ENCODE measurements around the gene RPS21.

Gene RPS21

DNA sequence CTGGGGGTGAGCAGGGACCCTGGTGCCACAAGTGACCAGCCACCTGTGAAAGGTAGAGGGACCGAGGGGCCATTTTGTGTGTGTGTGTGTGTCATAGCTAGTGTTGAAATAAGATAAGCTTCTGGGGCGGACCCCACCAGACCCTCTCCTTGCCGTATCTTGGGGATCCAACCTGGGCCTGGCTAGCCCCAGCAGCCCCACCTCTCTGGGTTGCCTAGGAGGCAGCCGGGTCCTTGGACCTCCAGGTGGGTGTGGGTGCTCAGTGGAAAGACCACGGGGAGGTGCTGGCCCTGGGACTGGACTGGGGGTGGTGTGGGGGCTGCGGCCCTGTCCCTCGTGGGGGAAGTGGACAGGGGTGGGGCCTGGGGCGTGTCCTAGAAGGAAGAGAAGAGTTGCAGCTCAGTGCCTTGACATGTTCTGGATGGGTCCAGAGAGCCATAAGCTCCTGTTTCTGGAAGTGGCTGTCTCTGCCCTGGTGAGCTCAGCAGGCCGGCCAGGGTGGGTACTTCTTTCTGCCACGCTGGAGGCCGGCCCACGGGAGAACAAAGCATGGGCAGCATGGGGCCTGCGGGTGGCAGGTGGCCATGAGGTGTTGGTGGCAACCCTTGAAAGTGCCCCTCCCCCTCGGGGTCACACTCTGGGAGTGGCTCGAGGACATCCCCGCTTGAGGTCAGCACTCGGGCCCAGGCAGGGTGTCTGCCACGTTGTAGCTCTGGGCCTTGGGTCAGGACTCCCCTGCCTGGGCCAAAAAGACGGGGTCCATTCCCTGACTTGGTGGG, 32.0 kb downstream of the RPS21 start:
- no peaks in the 10 kb centered on the region for H3K9me3 ChIP-seq
- TF ChIP-seq, protein P1, sequence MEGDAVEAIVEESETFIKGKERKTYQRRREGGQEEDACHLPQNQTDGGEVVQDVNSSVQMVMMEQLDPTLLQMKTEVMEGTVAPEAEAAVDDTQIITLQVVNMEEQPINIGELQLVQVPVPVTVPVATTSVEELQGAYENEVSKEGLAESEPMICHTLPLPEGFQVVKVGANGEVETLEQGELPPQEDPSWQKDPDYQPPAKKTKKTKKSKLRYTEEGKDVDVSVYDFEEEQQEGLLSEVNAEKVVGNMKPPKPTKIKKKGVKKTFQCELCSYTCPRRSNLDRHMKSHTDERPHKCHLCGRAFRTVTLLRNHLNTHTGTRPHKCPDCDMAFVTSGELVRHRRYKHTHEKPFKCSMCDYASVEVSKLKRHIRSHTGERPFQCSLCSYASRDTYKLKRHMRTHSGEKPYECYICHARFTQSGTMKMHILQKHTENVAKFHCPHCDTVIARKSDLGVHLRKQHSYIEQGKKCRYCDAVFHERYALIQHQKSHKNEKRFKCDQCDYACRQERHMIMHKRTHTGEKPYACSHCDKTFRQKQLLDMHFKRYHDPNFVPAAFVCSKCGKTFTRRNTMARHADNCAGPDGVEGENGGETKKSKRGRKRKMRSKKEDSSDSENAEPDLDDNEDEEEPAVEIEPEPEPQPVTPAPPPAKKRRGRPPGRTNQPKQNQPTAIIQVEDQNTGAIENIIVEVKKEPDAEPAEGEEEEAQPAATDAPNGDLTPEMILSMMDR (IDR thresholded peaks at IDR 0.05): no peak
- peaks cover 13% of the 10 kb centered on the region for H3K27me3 ChIP-seq
- no peak overlapping the region for H3K27ac ChIP-seq
- no peak overlapping the region for H3K4me3 ChIP-seq (ENCODE audit: low read depth in 1 of 2, low read length in 1 of 2)
- H3K4me1 ChIP-seq (ENCODE audit: control insufficient read depth in 1 of 2, insufficient read depth in 1 of 2, low read depth in 1 of 2, low read length in 1 of 2): no peaks in the 10 kb centered on the region
- no peaks in the 10 kb centered on the region for H3K36me3 ChIP-seq

DNA sequence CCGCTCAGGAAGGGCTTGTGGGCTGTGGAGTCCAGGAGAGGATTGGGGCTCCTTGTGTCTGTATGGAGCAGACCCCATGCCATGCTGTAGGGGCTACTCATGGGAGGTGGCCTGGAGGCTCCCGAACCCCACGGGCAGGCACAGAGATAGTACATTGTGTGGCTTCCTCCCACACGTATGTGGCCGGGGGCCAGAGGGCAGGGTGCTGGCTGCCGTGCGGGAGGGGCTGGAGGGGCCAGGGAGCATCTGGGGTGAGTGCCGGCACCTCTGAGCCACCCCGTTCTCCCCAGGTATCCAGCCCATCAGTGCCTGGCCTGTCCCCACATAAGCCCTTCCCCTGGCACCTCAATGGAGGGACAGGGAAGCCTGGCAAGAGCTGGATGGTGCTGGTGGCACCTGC, 32.9 kb downstream of the RPS21 start:
- Histone ChIP-seq H3K9me3 (no peaks in the 10 kb centered on the region), H3K36me3 (no peaks in the 10 kb centered on the region), H3K4me3 (ENCODE audit: low read depth in 1 of 2, low read length in 1 of 2) (no peak overlapping the region), H3K27me3 (peaks cover 22% of the 10 kb centered on the region), H3K27ac (no peak overlapping the region), H3K4me1 (ENCODE audit: control insufficient read depth in 1 of 2, insufficient read depth in 1 of 2, low read depth in 1 of 2, low read length in 1 of 2) (no peaks in the 10 kb centered on the region)
- TF ChIP-seq, protein P1 (IDR thresholded peaks at IDR 0.05): no peak

DNA sequence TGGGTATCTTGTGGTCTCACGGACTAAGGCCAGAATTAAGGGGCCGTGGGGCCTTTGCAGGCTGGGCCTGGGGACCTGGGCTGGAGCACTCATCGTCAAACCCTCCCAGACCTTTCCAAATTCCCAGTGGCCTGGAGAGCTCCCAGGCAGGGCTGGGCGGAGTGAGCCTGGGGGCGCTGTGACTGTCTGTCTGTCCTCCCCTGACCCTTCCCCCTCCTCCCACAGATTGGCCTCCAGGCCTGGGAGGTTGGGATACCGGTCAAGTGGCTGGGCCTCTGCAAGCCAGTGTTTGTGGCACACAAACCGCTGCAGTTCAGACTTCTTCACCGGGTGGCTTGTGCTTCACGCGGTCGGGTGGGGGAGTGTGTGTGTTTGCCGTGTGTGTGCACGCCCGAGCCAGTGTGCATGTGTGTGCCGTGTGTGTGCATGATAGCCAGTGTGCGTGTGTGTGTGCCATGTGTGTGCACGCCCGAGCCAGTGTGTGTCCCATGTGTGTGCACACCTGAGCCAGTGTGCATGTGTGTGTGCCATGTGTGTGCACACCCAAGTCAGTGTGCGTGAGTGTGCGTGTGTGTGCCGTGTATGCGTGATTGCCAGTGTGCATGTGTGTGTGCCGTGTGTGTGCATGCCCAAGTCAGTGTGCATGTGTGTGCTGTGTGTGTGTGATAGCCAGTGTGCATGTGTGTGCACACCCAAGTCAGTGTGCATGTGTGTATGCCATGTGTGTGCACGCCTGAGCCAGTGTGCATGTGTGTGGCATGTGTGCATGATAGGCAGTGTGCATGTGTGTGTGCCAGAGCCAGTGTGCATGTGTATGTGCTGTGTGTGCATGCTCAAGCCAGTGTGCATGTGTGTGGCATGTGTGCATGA, 34.2 kb downstream of the RPS21 start:
- Histone ChIP-seq H3K36me3 (no peaks in the 10 kb centered on the region), H3K27me3 (peaks cover 22% of the 10 kb centered on the region), H3K4me3 (ENCODE audit: low read depth in 1 of 2, low read length in 1 of 2) (no peak overlapping the region), H3K9me3 (no peaks in the 10 kb centered on the region), H3K27ac (no peak overlapping the region), H3K4me1 (ENCODE audit: control insufficient read depth in 1 of 2, insufficient read depth in 1 of 2, low read depth in 1 of 2, low read length in 1 of 2) (no peaks in the 10 kb centered on the region)
- TF ChIP-seq, protein P1 (IDR thresholded peaks at IDR 0.05): no peak

GRCh38 chr20:62421716-62421990, 34.8 kb downstream of the RPS21 start:
- no peaks in the 10 kb centered on the region for H3K9me3 ChIP-seq
- no peaks in the 10 kb centered on the region for H3K4me1 ChIP-seq (ENCODE audit: control insufficient read depth in 1 of 2, insufficient read depth in 1 of 2, low read depth in 1 of 2, low read length in 1 of 2)
- no peaks in the 10 kb centered on the region for H3K36me3 ChIP-seq
- no peak overlapping the region for H3K27ac ChIP-seq
- H3K27me3 ChIP-seq: peaks cover 23% of the 10 kb centered on the region
- TF ChIP-seq, protein P1 (IDR thresholded peaks at IDR 0.05): no peak
- H3K4me3 ChIP-seq (ENCODE audit: low read depth in 1 of 2, low read length in 1 of 2): no peak overlapping the region

- H3K9me3 ChIP-seq: no peaks in the 10 kb centered on the region
- no peak overlapping the region for H3K27ac ChIP-seq
- TF ChIP-seq, protein P1 (IDR thresholded peaks at IDR 0.05): no peak
- peaks cover 26% of the 10 kb centered on the region for H3K27me3 ChIP-seq
- no peaks in the 10 kb centered on the region for H3K36me3 ChIP-seq
- H3K4me3 ChIP-seq (ENCODE audit: low read depth in 1 of 2, low read length in 1 of 2): no peak overlapping the region
- no peaks in the 10 kb centered on the region for H3K4me1 ChIP-seq (ENCODE audit: control insufficient read depth in 1 of 2, insufficient read depth in 1 of 2, low read depth in 1 of 2, low read length in 1 of 2)
Observed at GRCh38 chr20:62422636-62423325, 35.9 kb downstream of the RPS21 start.
